NCI-H226 (cell line): Measurements from ENCODE around the gene LGALSL.

Source experiments
- DNase-seq: peaks from one replicate; pipeline ENCODE4 v3.0.0-alpha.2; 2015

LGALSL gene

GRCh38 chr2:64474121-64474571, 20.2 kb downstream of the LGALSL start:
- DNase-seq: no peak

GRCh38 chr2:64474636-64475035, 20.7 kb downstream of the LGALSL start:
- no peak for DNase-seq

GRCh38 chr2:64477037-64477436, 23.1 kb downstream of the LGALSL start:
- DNase-seq: no peak

GRCh38 chr2:64477979-64478378, 24.0 kb downstream of the LGALSL start:
- no peak for DNase-seq

GRCh38 chr2:64478502-64479230, 24.7 kb downstream of the LGALSL start:
- no peak for DNase-seq

GRCh38 chr2:64479259-64480117, 25.5 kb downstream of the LGALSL start:
- no peak for DNase-seq

GRCh38 chr2:64481665-64482064, 27.7 kb downstream of the LGALSL start:
- DNase-seq: no peak

GRCh38 chr2:64482243-64482642, 28.3 kb downstream of the LGALSL start:
- DNase-seq: no peak

- no peak for DNase-seq
Observed at GRCh38 chr2:64482765-64483504, 29.0 kb downstream of the LGALSL start.

- no peak for DNase-seq
Observed at GRCh38 chr2:64485331-64485730, 31.4 kb downstream of the LGALSL start.

- no peak for DNase-seq
Observed at GRCh38 chr2:64485961-64486360, 32.0 kb downstream of the LGALSL start.

GRCh38 chr2:64487256-64488049, 33.5 kb downstream of the LGALSL start:
- DNase-seq: no peak

- DNase-seq: no peak
Observed at GRCh38 chr2:64488050-64488974, 34.4 kb downstream of the LGALSL start.

GRCh38 chr2:64489081-64489751, 35.3 kb downstream of the LGALSL start:
- no peak for DNase-seq

GRCh38 chr2:64491426-64491825, 37.5 kb downstream of the LGALSL start:
- DNase-seq: peak; percentile 9

- no peak for DNase-seq
Observed at GRCh38 chr2:64492272-64492671, 38.3 kb downstream of the LGALSL start.

GRCh38 chr2:64492821-64493220, 38.9 kb downstream of the LGALSL start:
- DNase-seq: no peak

- DNase-seq: no peak
Observed at GRCh38 chr2:64493788-64494187, 39.8 kb downstream of the LGALSL start.

GRCh38 chr2:64498438-64498837, 44.5 kb downstream of the LGALSL start:
- DNase-seq: no peak

- DNase-seq: no peak
Observed at GRCh38 chr2:64500549-64500948, 46.6 kb downstream of the LGALSL start.

GRCh38 chr2:64501946-64502345, 48.0 kb downstream of the LGALSL start:
- no peak for DNase-seq
